GM18868 (cell line): Measurements from ENCODE around the gene SORCS3.

ENCODE experiments used
- ATAC-seq: cut with Tn5 transposase; IDR thresholded peaks from one replicate; pipeline ENCODE4 v1.9.1; 2021; ENCODE audit warnings: mild to moderate bottlenecking, moderate library complexity; ENCODE audit not compliant: unreplicated experiment

SORCS3 gene

GRCh38 chr10:104641187-104641936 is at the start of gene SORCS3:
Gene SORCS3 (plus strand): TSS chr10:104641290.
- no peak for ATAC-seq

- no peak for ATAC-seq
These were observed 49.6 kb upstream of the SORCS3 start for GRCh38 chr10:104591441-104591840.

- ATAC-seq = no peak
These were observed 39.9 kb upstream of the SORCS3 start for GRCh38 chr10:104601166-104601565.

GRCh38 chr10:104608091-104608828 is 32.8 kb upstream of the SORCS3 start:
- no peak for ATAC-seq

- no peak for ATAC-seq
These were observed 28.4 kb upstream of the SORCS3 start for GRCh38 chr10:104612571-104613205.

GRCh38 chr10:104613406-104613805 is 27.7 kb upstream of the SORCS3 start:
- no peak for ATAC-seq

- ATAC-seq = peak; percentile 84
These were observed 26.8 kb upstream of the SORCS3 start for GRCh38 chr10:104614245-104614831.

GRCh38 chr10:104615136-104615535 is 26.0 kb upstream of the SORCS3 start:
- ATAC-seq = no peak

GRCh38 chr10:104617831-104618230 is 23.3 kb upstream of the SORCS3 start:
- no peak for ATAC-seq

- no peak for ATAC-seq
These were observed 18.9 kb upstream of the SORCS3 start for GRCh38 chr10:104622175-104622574.

GRCh38 chr10:104622598-104623209 is 18.4 kb upstream of the SORCS3 start:
- ATAC-seq = peak; percentile 48

- no peak for ATAC-seq
These were observed 10.4 kb upstream of the SORCS3 start for GRCh38 chr10:104630731-104631130.

GRCh38 chr10:104631946-104632345 is 9.1 kb upstream of the SORCS3 start:
- ATAC-seq = no peak

- peak; percentile 55 for ATAC-seq
These were observed 2.1 kb upstream of the SORCS3 start for GRCh38 chr10:104638861-104639589.

- peak; percentile 23 for ATAC-seq
These were observed 1.3 kb upstream of the SORCS3 start for GRCh38 chr10:104639590-104640338.

GRCh38 chr10:104640339-104641186 is 527 bp upstream of the SORCS3 start:
- no peak for ATAC-seq

- no peak for ATAC-seq
These were observed 1.0 kb downstream of the SORCS3 start for GRCh38 chr10:104641937-104642657.
